GM19035 (cell line): ENCODE measurements around the gene TOM1L2.

Source experiments
- ATAC-seq: cut with Tn5 transposase; IDR thresholded peaks from one replicate; pipeline ENCODE4 v1.9.1; 2021; ENCODE audit not compliant: unreplicated experiment

The TOM1L2 gene

GRCh38 chr17:17972126-17972951, at the start of gene TOM1L2, which contains the start of gene DRC3:
TSS of gene TOM1L2 (minus strand) at chr17:17972400. CDS start at chr17:17972313, 87 bp downstream.
TSS of gene DRC3 (plus strand) at chr17:17972862. CDS start at chr17:17977599, 4,737 bp downstream.
- peak; percentile 91 for ATAC-seq

DNA sequence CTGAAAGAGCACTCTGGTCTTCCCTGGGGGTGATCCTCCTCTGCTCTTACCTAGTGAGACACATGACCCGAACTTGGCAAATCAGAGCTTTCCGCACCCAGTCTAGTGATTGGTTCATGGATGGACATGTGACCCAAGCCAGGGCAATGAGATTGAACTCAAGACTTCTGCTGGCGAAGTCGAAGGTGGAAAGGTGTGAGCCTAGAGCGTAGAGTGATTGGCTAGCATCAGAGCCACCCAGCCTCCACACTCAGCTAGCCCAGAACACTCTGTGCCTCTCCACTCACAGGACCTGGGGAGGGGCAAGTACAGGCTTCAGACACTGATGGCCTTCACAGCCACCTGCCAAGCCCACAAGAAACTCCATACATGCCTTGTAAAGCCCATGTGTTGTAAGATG, 49.2 kb upstream of the TOM1L2 start:
- ATAC-seq: no peak

- no peak for ATAC-seq
Observed at GRCh38 chr17:18020971-18021370, 48.8 kb upstream of the TOM1L2 start.

DNA sequence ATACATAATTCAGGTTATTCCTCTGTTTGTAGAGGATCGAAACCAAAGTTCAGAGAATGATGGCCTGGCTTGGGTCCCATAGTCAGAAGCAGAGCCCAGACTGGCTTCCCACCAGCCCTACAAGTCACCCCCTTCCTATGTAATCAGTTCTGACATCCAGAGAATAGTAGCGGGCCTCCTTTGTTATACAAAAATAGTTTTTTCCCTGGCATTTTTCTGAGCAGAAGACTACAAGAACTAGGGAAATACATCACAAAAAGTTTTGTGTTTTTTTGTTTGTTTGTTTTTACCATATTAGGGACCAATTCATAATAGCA, 47.6 kb upstream of the TOM1L2 start:
- no peak for ATAC-seq

- no peak for ATAC-seq
Observed at GRCh38 chr17:18018411-18018921, 46.3 kb upstream of the TOM1L2 start.

DNA sequence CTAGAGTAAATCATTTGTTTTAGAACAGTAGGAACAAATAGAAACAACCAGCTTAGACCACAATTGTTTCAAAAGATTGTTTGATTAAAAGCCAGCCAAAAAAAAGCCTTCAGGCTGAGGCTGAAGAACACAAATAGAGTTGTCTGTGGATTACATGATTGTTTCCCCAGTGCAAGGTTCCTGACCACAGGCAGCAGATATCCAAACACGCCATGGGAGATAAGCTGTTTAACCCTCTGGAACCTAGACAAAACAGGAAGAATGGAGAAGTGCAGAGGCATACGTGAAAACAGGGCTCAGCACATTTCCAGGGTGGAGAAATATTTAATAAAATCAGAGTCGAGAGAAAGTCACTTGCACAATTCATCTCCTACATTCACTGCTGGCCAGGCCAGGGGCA, 45.8 kb upstream of the TOM1L2 start:
- no peak for ATAC-seq

DNA sequence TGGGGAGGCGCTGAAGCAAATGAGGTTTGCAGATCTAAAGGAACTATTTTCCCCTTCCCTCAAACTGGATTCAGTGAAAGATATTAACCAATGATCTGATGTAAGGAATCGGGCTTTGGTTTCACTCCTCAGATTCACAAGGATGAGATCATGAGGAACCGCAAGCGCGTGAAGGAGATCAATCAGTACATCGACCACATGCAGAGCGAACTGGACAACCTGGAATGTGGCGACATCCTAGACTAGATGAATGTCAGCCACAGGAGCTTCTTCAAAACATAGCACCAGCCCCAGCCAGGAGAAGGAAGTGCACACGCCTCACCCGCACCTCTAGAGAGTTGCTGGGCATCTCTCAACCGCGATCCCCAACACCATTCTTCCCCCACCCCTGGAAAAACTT, 44.2 kb upstream of the TOM1L2 start:
- no peak for ATAC-seq

DNA sequence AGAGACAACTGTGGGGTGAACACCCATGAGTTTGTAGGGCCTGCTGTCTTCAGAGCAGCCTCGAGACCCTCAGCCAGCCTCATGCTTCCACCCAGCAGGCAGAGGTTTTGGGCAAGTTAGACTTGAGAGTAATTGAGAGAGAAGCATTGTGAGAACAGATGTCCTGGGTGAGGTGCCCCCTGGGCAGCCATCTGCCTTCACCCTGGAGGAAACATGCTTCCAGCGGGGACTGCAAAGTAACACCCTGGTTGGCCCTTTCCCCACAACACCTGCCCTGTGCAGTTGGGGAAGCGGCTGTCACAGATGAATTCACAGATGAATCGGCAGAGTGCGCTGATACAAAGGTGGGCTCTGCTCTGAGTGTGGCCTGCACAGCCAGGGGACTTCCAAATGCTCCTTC, 43.4 kb upstream of the TOM1L2 start:
- no peak for ATAC-seq

DNA sequence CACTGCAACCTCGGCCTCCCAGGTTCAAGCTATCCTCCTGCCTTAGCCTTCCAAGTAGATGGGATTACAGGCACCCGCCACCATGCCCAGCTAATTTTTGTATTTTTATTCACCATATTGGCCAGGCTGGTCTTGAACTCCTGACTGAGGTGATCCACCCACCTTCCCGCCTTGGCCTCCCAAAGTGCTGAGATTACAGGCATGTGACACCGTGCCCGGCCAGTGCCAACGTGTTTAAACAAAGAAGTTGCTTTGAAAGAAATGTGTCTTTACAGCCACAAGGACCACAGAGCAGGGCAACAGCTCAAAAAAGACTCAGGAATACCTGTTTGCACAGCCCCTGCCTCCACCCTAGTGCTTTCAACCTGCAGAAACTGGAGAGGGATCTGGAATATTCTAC, 41.8 kb upstream of the TOM1L2 start:
- ATAC-seq: no peak

GRCh38 chr17:18011286-18011685, 39.1 kb upstream of the TOM1L2 start:
- no peak for ATAC-seq

GRCh38 chr17:18009609-18010420, 37.6 kb upstream of the TOM1L2 start:
- no peak for ATAC-seq

- ATAC-seq: no peak
Observed at GRCh38 chr17:18008496-18009268, 36.5 kb upstream of the TOM1L2 start.

DNA sequence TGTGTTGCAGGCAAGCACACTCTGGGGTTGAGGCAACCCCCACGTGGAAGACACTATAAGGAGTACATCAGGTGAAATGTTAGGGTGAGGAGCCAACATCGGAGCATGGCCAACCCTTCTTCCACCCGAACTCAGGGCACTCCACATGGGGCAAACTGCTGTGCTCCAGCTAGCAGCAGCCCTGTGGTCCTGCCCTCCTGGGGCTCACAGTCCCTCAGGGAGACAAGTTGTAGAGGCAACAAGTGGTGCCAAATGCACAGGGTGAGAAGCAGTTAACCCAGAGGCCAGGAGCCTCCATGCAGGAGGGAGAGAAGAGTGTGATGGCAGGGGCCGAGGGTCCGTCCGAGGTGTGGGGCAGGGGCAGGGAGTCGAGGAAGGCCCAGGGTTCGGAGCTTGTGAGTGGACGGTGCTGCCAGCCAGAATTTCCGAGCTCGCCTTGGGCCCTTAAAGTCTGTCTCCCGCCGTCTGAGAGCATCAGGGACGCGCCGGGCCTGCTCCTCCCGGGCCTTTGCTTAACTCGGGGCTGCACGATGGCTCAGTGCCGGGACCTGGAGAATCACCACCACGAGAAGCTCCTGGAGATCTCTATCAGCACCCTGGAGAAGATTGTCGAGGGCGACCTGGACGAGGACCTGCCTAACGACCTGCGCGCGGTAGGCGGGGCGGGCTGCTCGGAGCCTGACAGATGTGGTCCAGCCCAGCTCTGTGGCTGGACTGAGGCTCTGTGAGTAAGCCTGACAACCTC, 34.5 kb upstream of the TOM1L2 start:
- ATAC-seq: no peak

DNA sequence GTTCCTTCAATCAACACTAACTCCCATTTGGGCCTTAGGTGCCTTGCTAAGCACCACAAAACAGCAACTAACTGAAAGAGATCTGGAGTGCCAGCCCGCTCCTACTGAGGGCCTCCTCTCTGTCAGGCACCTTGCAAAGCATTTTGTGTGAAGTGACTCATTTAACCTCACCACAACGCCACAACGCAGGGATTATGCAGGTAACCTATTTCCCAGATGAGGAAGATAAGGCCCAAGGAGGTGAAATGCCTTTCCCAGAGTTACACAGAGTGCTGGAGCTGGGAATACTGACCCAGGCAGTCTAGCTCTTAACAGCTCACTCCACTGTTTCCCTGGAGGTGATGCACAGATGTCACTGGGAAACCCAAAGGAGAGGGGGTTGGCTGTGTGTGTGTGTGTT, 33.3 kb upstream of the TOM1L2 start:
- ATAC-seq: no peak

GRCh38 chr17:18004884-18005305, 32.7 kb upstream of the TOM1L2 start:
- no peak for ATAC-seq

- no peak for ATAC-seq
Observed at GRCh38 chr17:18004345-18004744, 32.1 kb upstream of the TOM1L2 start.

GRCh38 chr17:18002171-18002570, 30.0 kb upstream of the TOM1L2 start:
- ATAC-seq: no peak

GRCh38 chr17:18000030-18000408, 27.8 kb upstream of the TOM1L2 start:
- no peak for ATAC-seq

DNA sequence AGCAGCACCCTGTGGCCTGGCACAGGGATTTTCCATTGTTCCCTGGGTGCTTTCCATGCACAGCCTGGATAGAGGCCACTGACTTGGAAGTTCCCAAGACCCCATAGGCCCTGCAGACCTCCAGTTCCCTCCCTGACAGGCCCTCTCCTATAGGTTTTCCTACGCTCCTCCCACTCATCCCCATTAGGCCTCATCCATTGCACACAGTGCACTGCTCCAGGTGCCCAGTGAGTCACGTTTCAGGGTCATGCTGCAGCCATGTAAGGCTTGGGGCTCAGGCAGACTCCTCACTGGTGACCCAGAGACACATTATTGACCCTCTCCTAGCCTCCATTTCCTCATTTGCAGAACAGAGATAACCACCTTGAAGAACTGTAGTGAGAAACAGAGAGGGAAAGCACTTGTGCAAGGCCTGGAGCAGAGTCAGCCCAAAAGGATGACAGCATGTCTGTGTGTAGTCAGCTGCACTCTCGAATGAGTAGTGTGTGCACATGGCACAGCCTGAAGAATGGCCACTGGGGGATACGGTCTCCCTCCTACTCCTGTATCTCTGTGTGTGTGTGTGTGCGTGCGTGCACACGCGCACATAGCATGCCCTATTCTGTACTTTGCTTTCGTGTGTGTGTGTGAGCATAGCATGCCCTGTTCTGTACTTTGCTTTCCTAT, 27.3 kb upstream of the TOM1L2 start:
- ATAC-seq: no peak

DNA sequence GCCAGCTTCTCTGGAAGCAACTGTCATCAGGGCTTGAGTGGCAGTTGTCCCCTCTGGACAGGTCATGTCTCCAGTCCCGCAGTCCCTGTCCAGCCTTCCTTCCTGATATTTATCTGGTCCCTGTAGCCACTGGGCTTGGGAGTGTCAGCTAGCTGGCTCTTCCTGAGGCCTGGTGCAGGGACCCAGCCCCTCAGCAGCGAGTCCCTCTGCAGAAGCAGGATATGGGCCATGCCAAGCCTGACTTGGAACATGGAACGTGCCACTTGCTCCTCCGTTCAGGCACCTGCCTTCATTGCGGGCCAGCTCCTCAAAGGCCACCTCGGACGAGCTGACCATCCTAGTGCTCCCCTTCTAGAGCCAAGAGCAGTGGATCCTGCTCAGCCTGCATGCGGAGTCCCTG, 26.7 kb upstream of the TOM1L2 start:
- ATAC-seq: no peak
